CD8-positive, alpha-beta memory T cell (primary cell): ENCODE measurements around the gene GRIN2A. TPM values are rescaled to one million over a fixed set of nuclear protein-coding genes. Genes with fewer than 3 reads are reported as not detected.

ENCODE experiments used
- CTCF ChIA-PET: fragments of 350-600 bp; sonication (Branson Sonifier 250); formaldehyde crosslinking; loops from one replicate; lab custom pipeline; 2021; ENCODE audit warnings: antibody characterized with exemption; lab: Charles Lee
- POLR2A ChIA-PET: fragments of 350-600 bp; sonication (Branson Sonifier 250); formaldehyde crosslinking; loops from one replicate; lab custom pipeline; 2021; ENCODE audit warnings: antibody characterized with exemption; lab: Charles Lee
- DNase-seq, 5 donors: peaks; one replicate each; pipeline versions ENCODE4 v3.0.0 to v3.0.0-alpha.2; 2020 to 2022; ENCODE audit warnings: mixed read lengths in 1 of 5
- H3K27ac ChIP-seq: one replicate; pipeline ENCODE4 v1.7.0; 2013; ENCODE audit warnings: low read depth, mild to moderate bottlenecking, low read length, moderate library complexity
- H3K27me3 ChIP-seq: 2 replicates; pipeline ENCODE4 v1.7.0; 2013; ENCODE audit warnings: low read length, mild to moderate bottlenecking; ENCODE audit not compliant: insufficient read depth, poor library complexity, severe bottlenecking
- H3K36me3 ChIP-seq: 2 replicates; pipeline ENCODE4 v1.7.0; 2013; ENCODE audit warnings: mild to moderate bottlenecking, low read length, moderate library complexity; ENCODE audit not compliant: insufficient read depth
- H3K4me1 ChIP-seq: 2 replicates; pipeline ENCODE4 v1.7.0; 2013; ENCODE audit warnings: mild to moderate bottlenecking, low read length, moderate library complexity; ENCODE audit not compliant: insufficient read depth
- H3K4me3 ChIP-seq: 2 replicates; pipeline ENCODE4 v1.7.0; 2013; ENCODE audit warnings: mild to moderate bottlenecking, low read length
- H3K9me3 ChIP-seq: 2 replicates; pipeline ENCODE4 v1.7.0; 2013; ENCODE audit warnings: mild to moderate bottlenecking, low read length
- H3K27ac Mint-ChIP-seq, 8 donors: one replicate each; pipeline ENCODE4 v1.8.0; 2020 to 2021; ENCODE audit warnings: mixed read lengths in 8 of 8, mild to moderate bottlenecking in 6 of 8, inconsistent platforms in 3 of 8, moderate library complexity in 3 of 8
- H3K27me3 Mint-ChIP-seq, 2 donors: one replicate each; pipeline ENCODE4 v1.8.0; 2020 to 2021; ENCODE audit warnings: mixed read lengths in 2 of 2, mild to moderate bottlenecking in 1 of 2, moderate library complexity in 1 of 2
- H3K36me3 Mint-ChIP-seq, 3 donors: one replicate each; pipeline ENCODE4 v1.8.0; 2020 to 2021; ENCODE audit warnings: mixed read lengths in 3 of 3, inconsistent platforms in 1 of 3, mild to moderate bottlenecking in 1 of 3
- H3K4me1 Mint-ChIP-seq, 3 donors: one replicate each; pipeline ENCODE4 v1.8.0; 2020 to 2021; ENCODE audit warnings: mixed read lengths in 3 of 3, inconsistent platforms in 1 of 3, mild to moderate bottlenecking in 1 of 3
- H3K4me3 Mint-ChIP-seq, 7 donors: one replicate each; pipeline ENCODE4 v1.8.0; 2020 to 2021; ENCODE audit warnings: mixed read lengths in 7 of 7, mild to moderate bottlenecking in 6 of 7, moderate library complexity in 4 of 7, inconsistent platforms in 2 of 7
- H3K9me3 Mint-ChIP-seq, 5 donors: one replicate each; pipeline ENCODE4 v1.8.0; 2020 to 2022; ENCODE audit warnings: mixed read lengths in 5 of 5, mild to moderate bottlenecking in 3 of 5, moderate library complexity in 2 of 5, inconsistent platforms in 1 of 5
- polyA plus RNA-seq: library from polyadenylated mRNA; unstranded; fragments of 300-500 nt; fragmentation: Illumina TruSeq; gene quantifications from one replicate; pipeline ENCODE4 v1.2.3, GENCODE V29; 2021
- total RNA-seq, 2 experiments: library from RNA; stranded (reverse); gene quantifications; one replicate each; pipeline ENCODE4 v1.2.3, GENCODE V29; 2021

Gene GRIN2A
- total and polyA plus RNA-seq, 3 experiments from 2014 or later: not detected

GRCh38 chr16:10036956-10037355 lies 145.3 kb downstream of the GRIN2A start:
- no peak for DNase-seq
- CTCF ChIA-PET: no interaction called here

GRCh38 chr16:10033556-10033955 lies 148.7 kb downstream of the GRIN2A start:
- peaks cover 0 to 2% (median 0%) of the 10 kb centered on the region in 3 donors for H3K4me1 Mint-ChIP-seq
- POLR2A ChIA-PET: no interaction called here

More at GRCh38 chr16:10036956-10037355, 145.3 kb downstream of the GRIN2A start:
- Mint-ChIP-seq H3K27me3 (peaks cover 4 to 10% of the 10 kb centered on the region in 2 donors), H3K4me3 (no peak overlapping the region), H3K9me3 (peaks cover 0 to 6% (median 3%) of the 10 kb centered on the region in 5 donors), H3K27ac (no peak overlapping the region), H3K36me3 (no peaks in the 10 kb centered on the region), H3K4me1 (peaks cover 0 to 5% (median 4%) of the 10 kb centered on the region in 3 donors)
- Histone ChIP-seq H3K27me3 (no peaks in the 10 kb centered on the region), H3K4me3 (no peak overlapping the region), H3K27ac (no peak overlapping the region), H3K4me1 (no peaks in the 10 kb centered on the region), H3K36me3 (no peaks in the 10 kb centered on the region), H3K9me3 (no peaks in the 10 kb centered on the region)
- POLR2A ChIA-PET: no interaction called here

GRCh38 chr16:10031955-10032354 lies 150.3 kb downstream of the GRIN2A start:
- H3K27me3 Mint-ChIP-seq: no peaks in the 10 kb centered on the region
- POLR2A ChIA-PET: no interaction called here
- no peaks in the 10 kb centered on the region for H3K36me3 Mint-ChIP-seq
- peaks cover 0 to 5% (median 0%) of the 10 kb centered on the region in 5 donors for H3K9me3 Mint-ChIP-seq
- no peaks in the 10 kb centered on the region for H3K27me3 ChIP-seq
- H3K4me1 ChIP-seq: no peaks in the 10 kb centered on the region
- H3K27ac Mint-ChIP-seq: no peak overlapping the region
- H3K4me1 Mint-ChIP-seq: no peaks in the 10 kb centered on the region
- H3K4me3 ChIP-seq: no peak overlapping the region
- no peaks in the 10 kb centered on the region for H3K9me3 ChIP-seq
- CTCF ChIA-PET: no interaction called here
- no peak for DNase-seq
- no peak overlapping the region for H3K4me3 Mint-ChIP-seq
- no peak overlapping the region for H3K27ac ChIP-seq
- H3K36me3 ChIP-seq: no peaks in the 10 kb centered on the region

More at GRCh38 chr16:10033556-10033955, 148.7 kb downstream of the GRIN2A start:
- Mint-ChIP-seq H3K27me3 (peaks cover 4 to 7% of the 10 kb centered on the region in 2 donors), H3K36me3 (no peaks in the 10 kb centered on the region), H3K27ac (no peak overlapping the region), H3K4me3 (no peak overlapping the region), H3K9me3 (peaks cover 0 to 9% (median 3%) of the 10 kb centered on the region in 5 donors)
- Histone ChIP-seq H3K36me3 (no peaks in the 10 kb centered on the region), H3K27me3 (no peaks in the 10 kb centered on the region), H3K4me3 (no peak overlapping the region), H3K4me1 (no peaks in the 10 kb centered on the region), H3K27ac (no peak overlapping the region), H3K9me3 (no peaks in the 10 kb centered on the region)
- CTCF ChIA-PET: no interaction called here
- DNase-seq: no peak

GRCh38 chr16:10031473-10031872 lies 150.8 kb downstream of the GRIN2A start:
- no peak for DNase-seq
- H3K27me3 ChIP-seq: no peaks in the 10 kb centered on the region
- Mint-ChIP-seq H3K27me3 (no peaks in the 10 kb centered on the region), H3K27ac (no peak overlapping the region), H3K36me3 (no peaks in the 10 kb centered on the region), H3K9me3 (peaks cover 0 to 5% (median 0%) of the 10 kb centered on the region in 5 donors), H3K4me3 (no peak overlapping the region), H3K4me1 (no peaks in the 10 kb centered on the region)
- no peak overlapping the region for H3K4me3 ChIP-seq
- no peaks in the 10 kb centered on the region for H3K36me3 ChIP-seq
- H3K9me3 ChIP-seq: no peaks in the 10 kb centered on the region
- POLR2A ChIA-PET: no interaction called here
- H3K4me1 ChIP-seq: no peaks in the 10 kb centered on the region
- no peak overlapping the region for H3K27ac ChIP-seq
- CTCF ChIA-PET: no interaction called here

GRCh38 chr16:10028644-10029043 lies 153.6 kb downstream of the GRIN2A start:
- CTCF ChIA-PET: no interaction called here
- peaks cover 0 to 5% (median 0%) of the 10 kb centered on the region in 5 donors for H3K9me3 Mint-ChIP-seq

GRCh38 chr16:10027553-10027952 lies 154.7 kb downstream of the GRIN2A start:
- H3K9me3 ChIP-seq: no peaks in the 10 kb centered on the region
- no peaks in the 10 kb centered on the region for H3K27me3 ChIP-seq
- Mint-ChIP-seq H3K36me3 (no peaks in the 10 kb centered on the region), H3K4me3 (no peak overlapping the region), H3K9me3 (peaks cover 0 to 3% (median 0%) of the 10 kb centered on the region in 5 donors), H3K4me1 (no peaks in the 10 kb centered on the region), H3K27me3 (no peaks in the 10 kb centered on the region), H3K27ac (no peak overlapping the region)
- ChIA-PET CTCF (no interaction called here), POLR2A (no interaction called here)
- no peaks in the 10 kb centered on the region for H3K36me3 ChIP-seq
- no peak overlapping the region for H3K27ac ChIP-seq
- no peak overlapping the region for H3K4me3 ChIP-seq
- H3K4me1 ChIP-seq: no peaks in the 10 kb centered on the region
- DNase-seq: no peak

More at GRCh38 chr16:10028644-10029043, 153.6 kb downstream of the GRIN2A start:
- H3K36me3 Mint-ChIP-seq: no peaks in the 10 kb centered on the region
- DNase-seq: no peak
- Histone ChIP-seq H3K27ac (no peak overlapping the region), H3K27me3 (no peaks in the 10 kb centered on the region), H3K9me3 (no peaks in the 10 kb centered on the region), H3K4me3 (no peak overlapping the region), H3K36me3 (no peaks in the 10 kb centered on the region), H3K4me1 (no peaks in the 10 kb centered on the region)
- H3K4me1 Mint-ChIP-seq: no peaks in the 10 kb centered on the region
- POLR2A ChIA-PET: no interaction called here
- H3K27me3 Mint-ChIP-seq: no peaks in the 10 kb centered on the region
- no peak overlapping the region for H3K27ac Mint-ChIP-seq
- H3K4me3 Mint-ChIP-seq: no peak overlapping the region

- no peak for DNase-seq
- H3K4me3 Mint-ChIP-seq: no peak overlapping the region
- CTCF ChIA-PET: no interaction called here
Measured at GRCh38 chr16:10026593-10026992, 155.6 kb downstream of the GRIN2A start.

GRCh38 chr16:10022098-10022497 lies 160.1 kb downstream of the GRIN2A start:
- Mint-ChIP-seq H3K4me1 (no peaks in the 10 kb centered on the region), H3K36me3 (no peaks in the 10 kb centered on the region), H3K27ac (no peak overlapping the region), H3K27me3 (peaks cover 0 to 4% of the 10 kb centered on the region in 2 donors), H3K9me3 (peaks cover 0 to 2% (median 0%) of the 10 kb centered on the region in 5 donors), H3K4me3 (no peak overlapping the region)
- CTCF ChIA-PET: no interaction called here
- no peak overlapping the region for H3K4me3 ChIP-seq
- POLR2A ChIA-PET: no interaction called here
- no peaks in the 10 kb centered on the region for H3K9me3 ChIP-seq
- no peaks in the 10 kb centered on the region for H3K4me1 ChIP-seq
- no peak overlapping the region for H3K27ac ChIP-seq
- no peaks in the 10 kb centered on the region for H3K27me3 ChIP-seq
- no peaks in the 10 kb centered on the region for H3K36me3 ChIP-seq
- no peak for DNase-seq

More at GRCh38 chr16:10026593-10026992, 155.6 kb downstream of the GRIN2A start:
- POLR2A ChIA-PET: no interaction called here
- no peak overlapping the region for H3K4me3 ChIP-seq
- H3K27me3 Mint-ChIP-seq: no peaks in the 10 kb centered on the region
- no peaks in the 10 kb centered on the region for H3K9me3 ChIP-seq
- H3K27ac Mint-ChIP-seq: no peak overlapping the region
- no peak overlapping the region for H3K27ac ChIP-seq
- no peaks in the 10 kb centered on the region for H3K4me1 Mint-ChIP-seq
- H3K36me3 ChIP-seq: no peaks in the 10 kb centered on the region
- H3K27me3 ChIP-seq: no peaks in the 10 kb centered on the region
- no peaks in the 10 kb centered on the region for H3K4me1 ChIP-seq
- no peaks in the 10 kb centered on the region for H3K36me3 Mint-ChIP-seq
- peaks cover 0 to 3% (median 0%) of the 10 kb centered on the region in 5 donors for H3K9me3 Mint-ChIP-seq
